Activated naive CD4-positive, alpha-beta T cell treated with anti-CD3 and anti-CD28 coated beads, Interleukin-2, amount 50 U/mL, for 24 hours (primary cell): Measurements from ENCODE around the gene ARMC6.

Experiments
- H3K27ac Mint-ChIP-seq: one replicate; pipeline ENCODE4 v1.8.0; 2021; ENCODE audit warnings: mild to moderate bottlenecking, mixed read lengths
- H3K27me3 Mint-ChIP-seq: one replicate; pipeline ENCODE4 v1.8.0; 2021; ENCODE audit warnings: mixed read lengths
- H3K36me3 Mint-ChIP-seq: one replicate; pipeline ENCODE4 v1.8.0; 2021; ENCODE audit warnings: mixed read lengths
- H3K4me1 Mint-ChIP-seq: one replicate; pipeline ENCODE4 v1.8.0; 2021; ENCODE audit warnings: mixed read lengths
- H3K4me3 Mint-ChIP-seq: one replicate; pipeline ENCODE4 v1.8.0; 2021; ENCODE audit warnings: mild to moderate bottlenecking, mixed read lengths
- H3K9me3 Mint-ChIP-seq: one replicate; pipeline ENCODE4 v1.8.0; 2021; ENCODE audit warnings: mixed read lengths

Gene ARMC6

GRCh38 chr19:19074196-19074882 lies 40.9 kb downstream of the ARMC6 start:
- H3K4me1 Mint-ChIP-seq, result peaks cover 34% of the 10 kb centered on the region
- H3K36me3 Mint-ChIP-seq, result peaks cover 4% of the 10 kb centered on the region
- no peak overlapping the region for H3K27ac Mint-ChIP-seq
- no peaks in the 10 kb centered on the region for H3K9me3 Mint-ChIP-seq
- no peak overlapping the region for H3K4me3 Mint-ChIP-seq
- no peaks in the 10 kb centered on the region for H3K27me3 Mint-ChIP-seq

DNA sequence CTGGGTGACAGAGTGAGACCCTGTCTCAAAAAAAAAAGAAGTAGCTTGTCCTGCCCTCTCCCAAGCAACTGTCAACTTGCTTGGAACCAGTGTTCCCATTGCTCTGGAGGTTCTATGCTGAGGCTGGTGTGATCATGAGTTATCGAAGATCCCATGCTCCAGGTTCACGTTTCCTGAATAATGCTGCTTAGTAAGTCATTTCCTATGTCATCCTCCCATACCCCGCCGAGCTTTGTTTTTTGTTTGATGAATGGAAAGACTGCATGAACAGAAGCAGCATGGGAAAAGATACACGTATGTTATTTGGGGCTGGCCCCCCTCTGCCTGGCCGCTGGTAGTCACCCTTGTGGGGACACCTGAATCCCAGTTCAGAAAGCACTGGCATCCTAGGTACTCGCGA lies 41.7 kb downstream of the ARMC6 start:
- Mint-ChIP-seq H3K9me3 (no peaks in the 10 kb centered on the region), H3K4me1 (peaks cover 36% of the 10 kb centered on the region), H3K27ac (no peak overlapping the region), H3K4me3 (no peak overlapping the region), H3K36me3 (peaks cover 4% of the 10 kb centered on the region), H3K27me3 (no peaks in the 10 kb centered on the region)

GRCh38 chr19:19076476-19076875 lies 43.1 kb downstream of the ARMC6 start:
- no peaks in the 10 kb centered on the region for H3K27me3 Mint-ChIP-seq
- H3K36me3 Mint-ChIP-seq, result peaks cover 4% of the 10 kb centered on the region
- no peak overlapping the region for H3K4me3 Mint-ChIP-seq
- no peak overlapping the region for H3K27ac Mint-ChIP-seq
- no peaks in the 10 kb centered on the region for H3K9me3 Mint-ChIP-seq
- peaks cover 32% of the 10 kb centered on the region for H3K4me1 Mint-ChIP-seq

- H3K9me3 Mint-ChIP-seq, result no peaks in the 10 kb centered on the region
- H3K36me3 Mint-ChIP-seq, result peaks cover 4% of the 10 kb centered on the region
- no peak overlapping the region for H3K4me3 Mint-ChIP-seq
- no peaks in the 10 kb centered on the region for H3K27me3 Mint-ChIP-seq
- H3K4me1 Mint-ChIP-seq, result peaks cover 29% of the 10 kb centered on the region
- H3K27ac Mint-ChIP-seq, result no peak overlapping the region
These were observed 43.7 kb downstream of the ARMC6 start for GRCh38 chr19:19077103-19077502.

DNA sequence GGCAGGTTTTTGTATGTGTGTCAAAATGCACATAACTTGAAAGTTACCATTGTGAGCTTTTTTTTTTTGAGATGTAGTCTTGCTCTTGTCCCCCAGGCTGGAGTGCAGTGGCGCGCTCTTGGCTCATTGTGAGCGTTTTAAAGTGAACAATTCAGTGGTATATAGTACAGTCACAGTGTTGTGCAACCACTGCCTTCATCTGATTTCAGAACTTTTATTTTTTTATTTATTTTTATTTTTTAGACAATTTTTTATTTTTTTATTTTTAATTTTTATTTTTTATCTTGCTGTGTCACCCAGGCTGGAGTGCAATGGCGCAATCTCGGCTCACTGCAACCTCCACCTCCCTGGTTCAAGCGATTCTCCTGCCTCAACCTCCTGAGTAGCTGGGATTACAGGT lies 45.4 kb downstream of the ARMC6 start:
- no peaks in the 10 kb centered on the region for H3K27me3 Mint-ChIP-seq
- H3K4me1 Mint-ChIP-seq, result peaks cover 24% of the 10 kb centered on the region
- peaks cover 4% of the 10 kb centered on the region for H3K36me3 Mint-ChIP-seq
- H3K4me3 Mint-ChIP-seq, result no peak overlapping the region
- H3K9me3 Mint-ChIP-seq, result no peaks in the 10 kb centered on the region
- H3K27ac Mint-ChIP-seq, result no peak overlapping the region

- peaks cover 21% of the 10 kb centered on the region for H3K4me1 Mint-ChIP-seq
- no peak overlapping the region for H3K27ac Mint-ChIP-seq
- H3K27me3 Mint-ChIP-seq, result no peaks in the 10 kb centered on the region
These were observed 46.2 kb downstream of the ARMC6 start for GRCh38 chr19:19079571-19079970.

DNA sequence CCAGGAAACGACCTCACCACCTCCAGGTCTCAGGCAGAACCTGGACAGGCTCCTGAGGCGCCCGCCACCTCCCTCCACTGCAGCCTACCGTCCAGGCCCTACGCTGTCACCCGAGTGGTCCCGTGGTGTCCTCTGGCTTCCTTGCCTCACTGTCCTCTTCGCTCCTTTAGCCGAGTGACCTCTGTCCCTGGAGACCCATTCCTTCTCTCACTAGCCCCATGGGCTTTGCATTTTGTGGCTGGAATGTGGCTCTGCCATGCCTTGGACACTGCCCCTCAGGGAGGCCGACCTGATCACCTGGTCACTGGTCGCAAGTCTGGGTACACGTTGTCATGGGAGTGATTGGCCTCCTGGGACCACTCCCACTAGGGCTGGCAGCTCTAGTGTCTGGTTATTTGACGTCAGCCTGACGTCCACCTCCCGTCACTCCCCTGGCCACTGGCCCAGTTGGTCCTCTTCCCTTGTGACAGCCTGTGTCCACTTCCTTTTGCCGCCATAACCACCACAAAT lies 48.3 kb downstream of the ARMC6 start:
- H3K9me3 Mint-ChIP-seq, result no peaks in the 10 kb centered on the region
- no peaks in the 10 kb centered on the region for H3K27me3 Mint-ChIP-seq
- H3K4me1 Mint-ChIP-seq, result peaks cover 17% of the 10 kb centered on the region
- no peak overlapping the region for H3K27ac Mint-ChIP-seq
- no peak overlapping the region for H3K4me3 Mint-ChIP-seq
- peaks cover 4% of the 10 kb centered on the region for H3K36me3 Mint-ChIP-seq

More at GRCh38 chr19:19079571-19079970, 46.2 kb downstream of the ARMC6 start:
- no peak overlapping the region for H3K4me3 Mint-ChIP-seq
- H3K36me3 Mint-ChIP-seq, result peaks cover 4% of the 10 kb centered on the region
- no peaks in the 10 kb centered on the region for H3K9me3 Mint-ChIP-seq

- peaks cover 13% of the 10 kb centered on the region for H3K4me1 Mint-ChIP-seq
- no peaks in the 10 kb centered on the region for H3K36me3 Mint-ChIP-seq
- no peaks in the 10 kb centered on the region for H3K27me3 Mint-ChIP-seq
- no peak overlapping the region for H3K4me3 Mint-ChIP-seq
- H3K27ac Mint-ChIP-seq, result no peak overlapping the region
- no peaks in the 10 kb centered on the region for H3K9me3 Mint-ChIP-seq
These were observed 50.2 kb downstream of the ARMC6 start for GRCh38 chr19:19083413-19084178.

- H3K27ac Mint-ChIP-seq, result no peak overlapping the region
These were observed 54.3 kb downstream of the ARMC6 start for GRCh38 chr19:19087676-19088075.

GRCh38 chr19:19094513-19094912 lies 61.1 kb downstream of the ARMC6 start:
- Mint-ChIP-seq H3K27ac (no peak overlapping the region), H3K9me3 (no peaks in the 10 kb centered on the region), H3K4me1 (no peaks in the 10 kb centered on the region), H3K36me3 (no peaks in the 10 kb centered on the region), H3K4me3 (no peak overlapping the region), H3K27me3 (no peaks in the 10 kb centered on the region)

More at GRCh38 chr19:19087676-19088075, 54.3 kb downstream of the ARMC6 start:
- Mint-ChIP-seq H3K4me1 (no peaks in the 10 kb centered on the region), H3K4me3 (no peak overlapping the region), H3K27me3 (no peaks in the 10 kb centered on the region), H3K9me3 (no peaks in the 10 kb centered on the region), H3K36me3 (no peaks in the 10 kb centered on the region)

DNA sequence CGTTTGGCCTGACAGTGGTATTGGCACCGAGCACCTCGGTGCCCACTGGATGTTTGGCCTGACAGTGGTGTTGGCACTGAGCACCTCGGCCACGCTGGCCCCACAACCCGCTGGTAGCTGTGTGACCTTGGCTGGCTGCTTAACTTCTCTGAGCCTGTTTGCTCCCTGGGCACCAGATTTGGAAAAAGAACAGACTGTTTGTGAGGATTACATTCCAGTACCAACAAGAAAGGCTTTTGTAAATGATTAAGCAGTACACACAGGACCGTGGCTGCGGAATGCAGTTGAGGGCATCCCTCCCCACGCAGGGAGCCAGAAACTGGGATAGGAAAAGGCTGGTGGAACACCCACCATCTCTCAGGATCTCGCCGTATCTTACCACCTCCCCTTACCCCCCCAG lies 62.3 kb downstream of the ARMC6 start:
- Mint-ChIP-seq H3K27ac (no peak overlapping the region), H3K4me1 (no peaks in the 10 kb centered on the region), H3K4me3 (no peak overlapping the region), H3K9me3 (no peaks in the 10 kb centered on the region), H3K36me3 (peaks cover 3% of the 10 kb centered on the region), H3K27me3 (no peaks in the 10 kb centered on the region)

- Mint-ChIP-seq H3K27me3 (no peaks in the 10 kb centered on the region), H3K4me3 (no peak overlapping the region), H3K4me1 (no peaks in the 10 kb centered on the region), H3K9me3 (no peaks in the 10 kb centered on the region), H3K36me3 (peaks cover 3% of the 10 kb centered on the region), H3K27ac (no peak overlapping the region)
These were observed 63.5 kb downstream of the ARMC6 start for GRCh38 chr19:19096641-19097627.

DNA sequence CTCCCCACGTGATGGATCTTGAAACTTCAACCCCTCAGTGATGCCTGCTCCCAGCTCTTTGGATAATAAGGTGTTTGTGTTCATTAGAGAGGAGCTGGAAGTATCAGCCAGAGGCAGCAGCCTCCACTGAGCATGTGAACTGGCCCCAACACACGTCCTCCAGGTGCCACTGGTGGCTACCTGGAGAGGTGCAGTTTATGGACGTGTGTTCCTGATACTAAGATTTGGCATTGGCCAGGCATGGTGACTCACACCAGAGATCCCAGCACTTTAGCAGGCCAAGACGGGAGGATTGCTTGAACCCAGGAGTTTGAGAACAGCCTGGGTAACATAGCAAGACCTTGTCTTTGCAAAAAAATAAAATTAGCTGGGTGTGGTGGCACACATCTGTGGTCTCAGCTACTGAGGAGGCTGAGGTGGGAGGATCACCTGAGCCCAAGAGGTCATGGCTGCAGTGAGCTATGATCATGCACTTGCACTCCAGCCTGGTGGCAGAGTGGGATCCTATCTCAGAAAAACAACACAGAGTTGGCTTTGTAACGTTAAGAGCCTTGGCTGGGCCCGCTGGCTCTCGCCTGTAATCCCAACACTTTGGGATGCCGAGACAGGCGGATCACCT lies 64.8 kb downstream of the ARMC6 start:
- no peaks in the 10 kb centered on the region for H3K9me3 Mint-ChIP-seq
- H3K36me3 Mint-ChIP-seq, result peaks cover 3% of the 10 kb centered on the region
- H3K27ac Mint-ChIP-seq, result no peak overlapping the region
- no peaks in the 10 kb centered on the region for H3K4me1 Mint-ChIP-seq
- H3K4me3 Mint-ChIP-seq, result no peak overlapping the region
- H3K27me3 Mint-ChIP-seq, result no peaks in the 10 kb centered on the region

DNA sequence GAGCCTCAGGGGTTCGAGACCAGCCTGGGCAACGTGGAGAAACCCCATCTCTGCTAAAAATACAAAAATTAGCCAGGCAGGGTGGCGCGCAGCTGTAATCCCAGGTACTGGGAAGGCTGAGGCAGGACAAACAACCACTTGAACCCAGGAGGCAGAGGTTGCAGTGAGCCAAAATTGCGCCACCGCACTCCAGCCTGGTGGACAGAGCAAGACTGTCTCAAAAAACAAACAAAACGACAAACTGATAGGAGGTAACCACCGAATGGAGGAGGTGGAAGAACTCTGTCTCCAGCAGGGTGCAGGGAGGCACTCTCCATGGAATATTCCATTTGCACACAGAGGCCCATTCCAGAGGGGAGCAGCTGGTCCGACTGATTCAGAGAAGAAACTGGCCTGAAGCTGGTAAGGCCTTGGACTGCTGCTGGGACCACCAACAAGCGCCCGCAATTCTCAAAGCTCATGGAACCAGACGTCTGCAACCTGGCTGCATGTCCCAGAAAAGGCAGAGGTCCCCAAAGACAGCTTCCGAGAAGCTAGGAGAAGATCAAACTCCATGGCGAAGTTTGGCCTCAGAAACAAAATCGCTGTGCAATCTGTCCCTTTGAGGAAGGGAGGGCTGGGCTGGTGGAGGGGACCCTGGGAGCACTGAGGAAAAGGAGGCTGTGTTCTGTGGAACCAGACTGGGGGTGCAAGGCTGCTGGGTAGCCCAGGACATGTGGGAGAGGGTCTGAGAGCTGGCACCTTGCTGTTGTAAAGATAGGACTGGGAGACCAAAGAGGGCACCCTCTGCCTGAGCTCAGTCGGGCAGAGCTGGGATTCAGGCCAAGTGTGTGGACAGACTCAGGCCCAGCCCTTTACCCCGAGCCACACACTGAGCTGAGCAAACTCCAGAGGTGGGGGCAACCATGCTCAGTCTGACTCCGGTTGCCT lies 65.6 kb downstream of the ARMC6 start:
- Mint-ChIP-seq H3K27ac (no peak overlapping the region), H3K36me3 (peaks cover 3% of the 10 kb centered on the region), H3K9me3 (no peaks in the 10 kb centered on the region)

More for the DNA sequence above, 65.6 kb downstream of the ARMC6 start:
- Mint-ChIP-seq H3K4me3 (no peak overlapping the region), H3K4me1 (no peaks in the 10 kb centered on the region), H3K27me3 (no peaks in the 10 kb centered on the region)
